GM19452 (cell line): Measurements from ENCODE around the gene MT1E.
"Not testable (repeated sequence)": the region's sequence is repeated elsewhere in the genome, so short reads cannot be mapped to it uniquely, and the experiment has no call there.

ENCODE experiments used
- ATAC-seq: cut with Tn5 transposase; IDR thresholded peaks from one replicate; pipeline ENCODE4 v1.9.1; 2021; ENCODE audit not compliant: unreplicated experiment

Gene MT1E

GRCh38 chr16:56669840-56670619 lies 44.4 kb downstream of the MT1E start:
- no peak for ATAC-seq

GRCh38 chr16:56670620-56670934 lies 45.0 kb downstream of the MT1E start:
- ATAC-seq, result no peak

- not testable (repeated sequence) for ATAC-seq
Measured at GRCh38 chr16:56671691-56672090, 46.1 kb downstream of the MT1E start.

- not testable (repeated sequence) for ATAC-seq
Measured at GRCh38 chr16:56672171-56672570, 46.6 kb downstream of the MT1E start.

- ATAC-seq, result no peak
Measured at GRCh38 chr16:56672761-56673536, 47.4 kb downstream of the MT1E start.

DNA sequence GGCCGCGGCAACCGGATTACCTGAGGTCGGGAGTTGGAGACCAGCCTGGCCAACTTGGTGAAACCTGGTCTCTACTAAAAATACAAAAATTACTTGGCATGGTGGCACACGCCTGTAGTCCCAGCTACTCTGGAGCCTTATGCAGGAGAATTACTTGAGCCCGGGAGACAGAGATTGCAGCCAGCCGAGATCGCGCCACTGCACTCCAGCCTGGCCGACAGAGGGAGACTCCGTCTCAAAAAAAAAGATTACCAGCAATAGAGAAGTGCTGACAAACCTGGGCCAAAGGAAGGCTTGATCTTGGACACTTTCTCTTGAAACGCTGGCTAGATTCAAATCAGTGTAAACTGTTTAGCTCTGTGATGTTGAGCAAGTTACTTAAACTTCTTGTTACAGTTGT lies 48.3 kb downstream of the MT1E start:
- ATAC-seq, result no peak

DNA sequence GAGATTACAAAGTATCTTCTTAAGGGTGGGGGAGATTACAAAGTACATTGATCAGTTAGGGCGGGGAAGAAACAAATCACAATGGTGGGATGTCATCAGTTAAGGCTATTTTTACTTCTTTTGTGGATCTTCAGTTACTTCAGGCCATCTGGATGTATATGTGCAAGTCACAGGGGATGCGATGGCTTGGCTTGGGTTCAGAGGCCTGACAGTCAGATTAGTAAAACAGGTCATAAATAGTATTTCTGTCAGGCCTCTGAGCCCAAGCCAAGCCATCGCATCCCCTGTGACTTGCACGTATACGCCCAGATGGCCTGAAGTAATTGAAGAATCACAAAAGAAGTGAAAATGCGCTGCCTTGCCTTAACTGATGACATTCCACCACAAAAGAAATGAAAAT lies 49.0 kb downstream of the MT1E start:
- not testable (repeated sequence) for ATAC-seq

DNA sequence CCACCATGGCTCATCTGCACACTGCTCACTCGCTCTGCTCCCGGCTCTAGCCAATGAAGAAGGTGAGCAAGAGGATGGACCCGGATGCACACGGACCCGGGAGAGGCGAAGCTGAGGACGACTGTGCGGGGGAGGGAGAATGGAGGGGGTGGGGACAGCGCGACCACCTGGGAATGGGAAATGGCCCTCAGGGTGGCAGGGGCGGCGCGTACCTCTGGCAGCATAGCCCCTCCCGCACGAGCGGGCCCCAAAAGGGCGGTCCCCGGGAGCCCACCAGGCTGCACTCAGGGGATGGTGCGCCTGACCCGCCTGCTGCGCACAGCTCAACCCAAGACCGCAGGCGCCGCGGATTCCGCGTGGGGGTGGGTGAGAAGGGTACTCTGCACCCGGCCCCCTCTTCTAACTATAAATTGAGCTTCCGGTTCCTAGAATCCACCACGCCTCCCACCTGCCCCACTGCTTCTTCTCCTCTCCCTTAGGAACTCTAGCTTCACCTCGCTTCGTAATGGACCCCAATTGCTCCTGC lies 50.2 kb downstream of the MT1E start:
- no peak for ATAC-seq
